HG02759 (cell line): ENCODE data around the gene JAKMIP1.

Experiments used
- ATAC-seq: cut with Tn5 transposase; IDR thresholded peaks from one replicate; pipeline ENCODE4 v1.9.1; 2021; ENCODE audit warnings: mild to moderate bottlenecking, moderate library complexity; ENCODE audit not compliant: unreplicated experiment

JAKMIP1 gene

GRCh38 chr4:6204871-6205566 is 4.7 kb upstream of the JAKMIP1 start:
- no peak for ATAC-seq

GRCh38 chr4:6204098-6204497 is 3.7 kb upstream of the JAKMIP1 start:
- ATAC-seq, result no peak

- no peak for ATAC-seq
Measured at GRCh38 chr4:6201580-6202091, 1.3 kb upstream of the JAKMIP1 start.

- ATAC-seq, result peak; percentile 12
Measured at GRCh38 chr4:6200922-6201362, 593 bp upstream of the JAKMIP1 start.

- no peak for ATAC-seq
Measured at GRCh38 chr4:6199422-6199921, 877 bp downstream of the JAKMIP1 start.

GRCh38 chr4:6198768-6199421 is 1.5 kb downstream of the JAKMIP1 start:
- ATAC-seq, result no peak

DNA sequence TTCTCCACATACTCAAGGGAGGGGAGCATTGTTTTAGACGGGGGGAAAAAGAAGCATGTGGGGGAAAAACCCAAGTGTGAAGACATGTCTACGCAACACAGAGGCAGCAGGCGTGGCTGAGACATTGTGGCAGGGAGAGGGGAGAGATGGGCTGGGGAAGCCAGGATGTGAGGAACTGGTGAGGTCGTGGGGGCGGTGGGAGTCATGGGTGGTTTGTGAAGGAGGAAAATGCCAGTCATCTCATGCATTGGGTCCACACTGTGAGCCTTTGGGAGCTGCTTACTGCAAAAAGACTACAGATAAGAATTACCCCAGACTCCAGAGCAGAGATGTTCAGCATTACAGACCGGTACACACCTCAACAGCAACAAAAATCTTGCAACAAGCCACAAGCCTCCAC is 2.1 kb downstream of the JAKMIP1 start:
- no peak for ATAC-seq

DNA sequence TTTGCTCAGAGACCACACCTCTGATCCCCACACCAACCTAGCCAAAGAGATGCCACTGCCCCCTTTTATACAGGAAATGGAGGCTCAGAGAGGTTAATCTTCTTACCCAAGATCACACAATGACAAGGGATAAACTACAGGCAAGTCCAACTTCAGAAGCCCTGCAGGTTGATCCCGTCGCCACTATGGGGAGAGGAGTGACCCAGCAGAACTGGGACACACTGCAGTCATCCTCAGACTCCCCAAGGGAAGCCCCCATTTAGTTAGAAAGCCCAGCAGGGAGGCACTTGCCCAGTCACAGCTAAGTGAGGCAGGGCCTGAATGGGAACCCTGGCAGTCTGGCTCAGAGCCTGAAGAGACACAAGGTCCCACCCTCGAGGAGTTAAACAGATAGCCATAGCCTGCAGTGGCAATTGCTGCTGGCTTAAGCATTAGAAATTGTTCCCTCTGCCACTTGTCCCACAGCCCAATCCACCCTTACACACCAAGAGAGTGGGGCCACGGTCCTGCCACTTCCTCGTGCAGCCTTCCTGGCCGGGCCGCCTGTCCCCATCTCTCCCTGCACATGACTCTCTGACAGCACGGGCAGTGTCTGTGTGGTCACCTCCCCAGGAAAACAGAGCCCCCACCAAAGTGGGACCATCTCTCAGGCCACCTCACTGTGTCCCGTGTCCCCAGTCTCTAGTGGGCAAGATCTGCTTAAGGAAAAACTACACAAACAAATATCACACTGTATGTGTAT is 2.7 kb downstream of the JAKMIP1 start:
- ATAC-seq, result no peak

- no peak for ATAC-seq
Measured at GRCh38 chr4:6196871-6197270, 3.5 kb downstream of the JAKMIP1 start.

GRCh38 chr4:6196324-6196723 is 4.0 kb downstream of the JAKMIP1 start:
- no peak for ATAC-seq

DNA sequence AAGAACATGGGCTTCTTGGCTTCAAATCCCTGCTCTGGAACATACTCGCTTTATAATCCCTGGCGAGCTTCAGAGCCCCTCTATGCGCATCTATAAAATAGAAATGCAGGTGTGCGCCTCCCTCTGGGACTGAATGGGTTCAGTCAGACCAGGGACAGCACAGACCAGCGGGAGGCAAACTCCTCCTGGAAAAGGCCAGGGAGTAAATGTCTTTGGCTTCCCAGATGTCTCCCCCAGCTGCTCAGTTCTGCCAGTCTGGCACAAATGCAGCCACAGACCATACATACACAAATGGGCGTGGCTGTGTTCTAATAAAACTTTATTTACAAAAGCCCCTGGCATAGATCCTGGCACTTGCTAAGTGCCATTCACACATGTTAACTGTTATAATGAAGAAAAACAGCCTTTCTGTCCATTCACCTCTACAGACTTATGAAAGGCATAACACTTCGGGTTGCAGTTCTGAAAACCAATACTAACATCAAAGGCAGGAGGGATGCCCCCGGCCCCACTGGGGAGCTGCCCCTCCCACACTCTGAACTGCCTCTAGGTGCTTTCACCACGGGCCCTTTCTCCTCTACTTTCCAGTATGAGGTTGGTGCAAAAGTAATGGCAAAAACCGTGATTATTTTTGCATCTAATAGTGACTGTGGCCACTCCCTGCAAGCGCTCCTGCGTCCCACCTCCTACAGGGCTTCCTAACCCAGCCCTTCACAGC is 4.6 kb downstream of the JAKMIP1 start:
- no peak for ATAC-seq

- no peak for ATAC-seq
Measured at GRCh38 chr4:6194458-6195195, 5.7 kb downstream of the JAKMIP1 start.

DNA sequence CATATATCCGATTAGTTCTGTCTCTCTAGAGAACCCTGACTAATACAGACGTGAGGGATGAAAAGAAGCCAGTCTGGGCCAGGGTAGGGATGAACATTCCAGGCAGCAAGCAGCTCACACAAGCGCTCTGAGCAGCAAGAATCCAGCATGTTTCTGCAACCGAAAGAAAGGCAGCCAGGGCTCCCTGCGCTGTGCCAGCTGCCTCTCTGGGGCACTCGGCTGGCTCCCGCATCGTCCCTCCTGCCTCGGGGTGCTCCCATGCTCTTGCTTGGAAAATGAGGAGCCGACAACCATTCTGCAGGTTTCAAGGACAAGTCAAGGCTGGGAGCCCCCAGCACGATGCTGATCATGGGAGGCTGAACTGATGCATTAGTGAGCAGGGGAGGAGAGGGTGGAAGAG is 7.0 kb downstream of the JAKMIP1 start:
- ATAC-seq, result no peak

DNA sequence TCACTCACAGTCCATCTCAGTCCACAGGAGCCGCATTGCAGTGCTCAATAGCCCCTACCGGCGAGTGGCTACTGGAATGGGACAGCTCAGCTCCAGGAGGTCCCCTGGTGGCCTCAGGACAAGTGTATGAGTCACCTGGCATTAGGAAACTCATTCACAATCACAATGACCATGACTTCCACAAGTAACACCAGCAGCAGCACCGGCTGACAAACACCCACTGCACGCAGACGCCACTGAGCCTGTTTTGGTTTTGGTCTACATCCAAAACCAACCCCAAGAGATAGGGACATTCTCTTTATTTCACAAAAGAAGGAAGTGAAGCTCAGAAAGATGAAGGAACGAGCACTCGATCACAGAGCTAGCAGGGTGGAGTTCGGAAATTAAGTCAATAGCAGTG is 8.1 kb downstream of the JAKMIP1 start:
- no peak for ATAC-seq

DNA sequence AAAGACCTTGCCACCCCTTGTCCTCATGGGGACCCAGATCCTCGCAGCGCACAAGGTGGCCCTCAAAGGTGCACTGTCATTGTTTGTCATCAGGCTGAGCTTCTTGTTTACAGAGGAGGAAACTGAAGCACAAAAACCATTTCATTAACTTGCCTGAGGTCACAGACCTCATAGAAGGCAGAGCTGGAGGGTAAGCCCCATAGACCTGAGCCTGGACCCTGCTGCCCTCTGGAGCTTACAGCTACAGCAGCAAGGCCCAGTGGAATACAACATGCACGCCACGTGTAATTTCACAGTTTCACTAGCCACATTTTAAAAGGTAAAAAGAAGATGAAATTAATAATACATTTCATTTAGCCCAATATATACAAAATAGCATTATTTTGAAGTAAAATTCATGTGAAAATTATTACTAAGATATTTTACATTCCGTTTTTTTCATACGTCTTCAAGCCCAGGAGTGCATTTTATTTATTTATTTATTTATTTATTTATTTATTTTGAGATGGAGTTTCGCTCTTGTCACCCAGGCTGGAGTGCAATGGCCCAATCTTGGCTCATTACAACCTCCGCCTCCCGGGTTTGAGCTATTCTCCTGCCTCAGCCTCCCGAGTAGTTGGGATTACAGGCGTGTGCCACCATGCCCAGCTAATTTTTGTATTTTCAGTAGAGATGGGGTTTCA is 8.8 kb downstream of the JAKMIP1 start:
- ATAC-seq, result no peak

- no peak for ATAC-seq
Measured at GRCh38 chr4:6190486-6190885, 9.9 kb downstream of the JAKMIP1 start.

DNA sequence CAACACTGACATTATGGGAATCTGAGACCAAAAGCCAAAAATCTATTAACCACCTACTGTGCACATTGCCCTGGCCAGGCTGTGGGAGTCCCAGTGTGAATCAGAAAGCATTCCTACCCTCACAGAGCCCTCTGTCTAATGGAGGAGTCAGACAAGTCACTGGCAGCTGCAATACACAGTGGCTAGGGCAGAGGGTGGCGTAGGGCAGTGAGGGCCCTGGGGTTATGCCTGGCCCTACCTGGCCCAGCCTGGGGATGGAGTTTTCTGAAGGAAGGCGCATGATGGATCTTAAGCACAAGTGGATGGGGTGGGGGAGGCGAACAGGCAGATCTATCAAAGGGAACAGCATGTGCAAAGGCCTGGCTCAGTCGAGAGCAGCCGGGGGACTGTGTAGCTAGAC is 10.8 kb downstream of the JAKMIP1 start:
- ATAC-seq, result no peak

GRCh38 chr4:6188687-6189305 is 11.6 kb downstream of the JAKMIP1 start:
- ATAC-seq, result no peak

- ATAC-seq, result no peak
Measured at GRCh38 chr4:6184169-6184568, 16.2 kb downstream of the JAKMIP1 start.
